ENCODE results near the gene DNASE2B.

The DNASE2B gene

DNA sequence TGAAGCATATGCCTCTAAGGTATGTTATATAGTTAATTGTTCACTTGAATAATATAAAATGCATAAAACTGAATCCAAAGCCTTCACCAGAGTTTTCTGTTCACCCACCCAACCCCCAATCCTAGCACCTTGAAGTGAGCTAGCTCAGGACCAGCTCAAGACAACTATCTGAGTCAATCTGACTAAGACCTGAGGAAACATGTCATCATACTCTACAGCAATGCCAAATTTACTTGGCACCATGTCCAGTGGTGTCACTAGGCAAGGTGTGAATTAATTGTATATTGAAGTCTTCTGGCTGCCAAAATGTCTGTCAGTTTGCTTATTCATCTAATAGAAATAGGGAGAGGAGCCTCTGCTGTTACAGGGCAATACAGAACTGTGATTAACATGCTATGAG lies 3.8 kb downstream of the DNASE2B start:
- no peak for DNase-seq (ENCODE audit: extremely low read depth, low read depth)
- TF ChIP-seq, protein P1, sequence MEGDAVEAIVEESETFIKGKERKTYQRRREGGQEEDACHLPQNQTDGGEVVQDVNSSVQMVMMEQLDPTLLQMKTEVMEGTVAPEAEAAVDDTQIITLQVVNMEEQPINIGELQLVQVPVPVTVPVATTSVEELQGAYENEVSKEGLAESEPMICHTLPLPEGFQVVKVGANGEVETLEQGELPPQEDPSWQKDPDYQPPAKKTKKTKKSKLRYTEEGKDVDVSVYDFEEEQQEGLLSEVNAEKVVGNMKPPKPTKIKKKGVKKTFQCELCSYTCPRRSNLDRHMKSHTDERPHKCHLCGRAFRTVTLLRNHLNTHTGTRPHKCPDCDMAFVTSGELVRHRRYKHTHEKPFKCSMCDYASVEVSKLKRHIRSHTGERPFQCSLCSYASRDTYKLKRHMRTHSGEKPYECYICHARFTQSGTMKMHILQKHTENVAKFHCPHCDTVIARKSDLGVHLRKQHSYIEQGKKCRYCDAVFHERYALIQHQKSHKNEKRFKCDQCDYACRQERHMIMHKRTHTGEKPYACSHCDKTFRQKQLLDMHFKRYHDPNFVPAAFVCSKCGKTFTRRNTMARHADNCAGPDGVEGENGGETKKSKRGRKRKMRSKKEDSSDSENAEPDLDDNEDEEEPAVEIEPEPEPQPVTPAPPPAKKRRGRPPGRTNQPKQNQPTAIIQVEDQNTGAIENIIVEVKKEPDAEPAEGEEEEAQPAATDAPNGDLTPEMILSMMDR (IDR thresholded peaks at IDR 0.05; ENCODE audit: low read depth, low read length, missing control alignments): no peak
- H3K4me3 ChIP-seq (replicated peaks; ENCODE audit: low read depth, low read length): no peak overlapping the region

DNA sequence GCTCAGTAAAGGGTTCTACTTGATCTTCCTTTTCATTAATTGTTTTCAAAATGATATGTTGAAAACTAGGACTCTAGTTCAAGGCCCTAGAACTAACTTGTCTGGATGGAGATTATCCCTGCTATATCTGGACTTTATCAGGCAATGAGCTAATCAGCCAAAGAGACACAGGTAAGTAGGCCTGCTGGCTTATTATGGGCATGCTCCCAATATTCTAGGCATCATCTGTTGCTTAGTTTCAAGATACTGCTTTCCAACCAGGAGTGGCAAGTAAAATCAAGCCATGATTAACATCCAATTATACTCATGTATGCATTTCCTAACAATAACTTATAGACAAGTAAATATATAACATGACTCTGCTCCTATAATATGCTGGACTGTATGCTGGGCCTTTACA lies 4.2 kb downstream of the DNASE2B start:
- H3K4me3 ChIP-seq (replicated peaks; ENCODE audit: low read depth, low read length): no peak overlapping the region
- TF ChIP-seq, protein P1 (IDR thresholded peaks at IDR 0.05; ENCODE audit: low read depth, low read length, missing control alignments): no peak
- no peak for DNase-seq (ENCODE audit: extremely low read depth, low read depth)

DNA sequence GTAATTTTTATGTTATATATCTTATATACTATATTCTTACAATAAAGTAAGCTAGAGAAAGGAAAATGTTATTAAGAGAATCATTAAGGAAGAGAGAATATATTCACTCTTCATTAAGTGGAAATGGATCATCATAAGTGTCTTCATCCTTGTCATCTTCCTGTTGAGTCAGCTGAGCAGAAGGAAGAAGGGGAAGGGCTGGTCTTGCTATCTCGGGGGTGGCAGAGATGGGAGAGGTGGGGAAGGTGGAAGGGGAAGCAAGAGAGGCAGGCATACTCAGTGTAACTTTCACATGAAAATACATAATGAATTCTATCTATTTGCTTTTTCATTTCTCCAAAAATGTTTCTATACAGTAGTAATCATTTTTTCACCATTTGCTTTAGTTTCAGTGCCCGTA lies 5.1 kb downstream of the DNASE2B start:
- TF ChIP-seq, protein P1 (IDR thresholded peaks at IDR 0.05; ENCODE audit: low read depth, low read length, missing control alignments): no peak
- no peak overlapping the region for H3K4me3 ChIP-seq (replicated peaks; ENCODE audit: low read depth, low read length)
- no peak for DNase-seq (ENCODE audit: extremely low read depth, low read depth)

DNA sequence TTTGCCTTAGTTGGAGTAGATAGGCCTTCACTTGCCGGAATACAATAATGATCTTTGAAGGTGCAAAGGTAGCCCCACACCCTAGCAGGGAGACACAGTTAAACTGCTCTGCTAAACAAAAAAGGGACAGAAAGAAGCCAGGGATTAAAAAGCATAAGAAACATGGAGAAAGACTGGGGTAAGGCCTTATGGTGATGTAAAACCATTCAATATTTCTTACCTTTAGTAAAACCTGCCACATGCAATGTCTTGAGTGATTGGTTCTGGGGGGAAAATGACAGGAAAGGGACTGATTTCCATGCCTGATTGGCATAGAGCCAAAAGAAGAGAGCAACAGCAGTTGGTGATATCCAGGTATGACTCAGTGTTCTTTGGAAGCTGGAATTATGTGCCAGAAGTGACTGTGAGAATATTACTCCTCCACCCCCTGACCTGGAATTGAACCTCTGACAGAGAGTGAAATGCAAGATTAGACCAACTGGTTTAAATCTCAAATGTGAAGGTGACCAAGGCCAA lies 8.1 kb downstream of the DNASE2B start:
- TF ChIP-seq, protein P1 (IDR thresholded peaks at IDR 0.05; ENCODE audit: low read depth, low read length, missing control alignments): no peak
- no peak overlapping the region for H3K4me3 ChIP-seq (replicated peaks; ENCODE audit: low read depth, low read length)
- no peak for DNase-seq (ENCODE audit: extremely low read depth, low read depth)

DNA sequence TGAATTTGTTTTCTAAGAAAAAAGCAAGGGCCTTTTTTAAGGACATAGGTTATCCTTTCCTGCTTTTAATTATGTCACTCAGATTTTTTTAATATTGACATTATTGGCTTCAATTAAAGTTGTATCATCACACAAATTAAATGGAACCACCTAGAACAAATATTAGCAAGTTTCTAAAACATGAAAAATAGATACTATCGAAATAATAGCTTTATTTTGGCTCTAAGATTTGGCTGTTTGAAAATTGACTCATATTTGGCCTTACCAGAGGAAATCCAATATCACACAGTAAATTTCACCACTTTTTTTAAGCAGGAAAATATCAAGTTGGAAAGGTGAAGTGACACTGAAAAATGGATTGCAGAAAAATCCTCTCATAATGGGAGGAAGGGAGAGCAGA lies 9.2 kb downstream of the DNASE2B start:
- H3K4me3 ChIP-seq (replicated peaks; ENCODE audit: low read depth, low read length): no peak overlapping the region
- TF ChIP-seq, protein P1 (IDR thresholded peaks at IDR 0.05; ENCODE audit: low read depth, low read length, missing control alignments): no peak
- no peak for DNase-seq (ENCODE audit: extremely low read depth, low read depth)

DNA sequence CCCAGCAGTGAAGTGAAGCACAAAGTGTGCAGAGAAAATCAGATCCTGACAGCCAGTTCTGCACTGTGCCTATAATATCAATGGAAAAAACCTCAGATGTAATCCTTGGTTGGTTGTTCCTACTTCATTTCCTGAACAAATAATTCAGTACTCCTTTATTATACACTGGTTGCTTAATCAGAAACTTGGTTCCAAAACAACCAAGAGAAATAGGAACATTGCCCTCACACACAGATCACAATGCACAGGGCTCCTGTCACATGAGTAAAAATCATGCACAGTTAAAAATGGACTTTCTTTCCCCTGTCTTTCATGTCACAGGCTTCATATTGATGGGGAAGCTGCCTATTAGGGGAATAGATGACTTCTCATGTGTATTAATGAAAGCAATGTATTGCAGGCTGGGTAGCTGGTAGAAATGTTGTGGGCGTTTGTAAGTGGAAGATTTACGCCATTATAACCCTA lies 9.7 kb downstream of the DNASE2B start:
- TF ChIP-seq, protein P1 (IDR thresholded peaks at IDR 0.05; ENCODE audit: low read depth, low read length, missing control alignments): no peak
- no peak for DNase-seq (ENCODE audit: extremely low read depth, low read depth)

DNA sequence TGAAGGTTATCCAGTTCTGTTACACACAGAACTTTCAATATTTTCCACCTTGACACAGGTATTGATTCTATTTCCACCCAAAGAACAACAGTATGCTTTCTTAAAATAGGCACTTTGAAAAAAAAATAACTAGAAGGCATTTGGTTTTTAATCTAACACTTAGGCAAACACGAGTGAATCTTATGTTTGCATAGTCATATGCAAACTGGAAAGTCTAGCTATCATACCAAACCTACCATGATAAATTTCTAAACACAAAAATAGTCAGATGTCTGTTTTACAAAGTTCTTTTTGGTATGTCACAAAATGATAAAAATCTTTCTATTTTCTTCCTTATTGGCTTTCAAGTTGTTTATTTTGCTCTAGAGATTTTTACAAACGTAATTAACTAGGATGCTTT lies 11.6 kb downstream of the DNASE2B start:
- TF ChIP-seq, protein P1 (IDR thresholded peaks at IDR 0.05; ENCODE audit: low read depth, low read length, missing control alignments): no peak
- no peak overlapping the region for H3K4me3 ChIP-seq (replicated peaks; ENCODE audit: low read depth, low read length)

More for the DNA sequence above, 9.7 kb downstream of the DNASE2B start:
- H3K4me3 ChIP-seq (replicated peaks; ENCODE audit: low read depth, low read length): no peak overlapping the region

More for the DNA sequence above, 11.6 kb downstream of the DNASE2B start:
- no peak for DNase-seq (ENCODE audit: extremely low read depth, low read depth)
